ENCODE data around the gene CACNA1B.

- TF ChIP-seq, protein P1, sequence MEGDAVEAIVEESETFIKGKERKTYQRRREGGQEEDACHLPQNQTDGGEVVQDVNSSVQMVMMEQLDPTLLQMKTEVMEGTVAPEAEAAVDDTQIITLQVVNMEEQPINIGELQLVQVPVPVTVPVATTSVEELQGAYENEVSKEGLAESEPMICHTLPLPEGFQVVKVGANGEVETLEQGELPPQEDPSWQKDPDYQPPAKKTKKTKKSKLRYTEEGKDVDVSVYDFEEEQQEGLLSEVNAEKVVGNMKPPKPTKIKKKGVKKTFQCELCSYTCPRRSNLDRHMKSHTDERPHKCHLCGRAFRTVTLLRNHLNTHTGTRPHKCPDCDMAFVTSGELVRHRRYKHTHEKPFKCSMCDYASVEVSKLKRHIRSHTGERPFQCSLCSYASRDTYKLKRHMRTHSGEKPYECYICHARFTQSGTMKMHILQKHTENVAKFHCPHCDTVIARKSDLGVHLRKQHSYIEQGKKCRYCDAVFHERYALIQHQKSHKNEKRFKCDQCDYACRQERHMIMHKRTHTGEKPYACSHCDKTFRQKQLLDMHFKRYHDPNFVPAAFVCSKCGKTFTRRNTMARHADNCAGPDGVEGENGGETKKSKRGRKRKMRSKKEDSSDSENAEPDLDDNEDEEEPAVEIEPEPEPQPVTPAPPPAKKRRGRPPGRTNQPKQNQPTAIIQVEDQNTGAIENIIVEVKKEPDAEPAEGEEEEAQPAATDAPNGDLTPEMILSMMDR (IDR thresholded peaks at IDR 0.05) = no peak
- TF ChIP-seq POLR2A (IDR thresholded peaks at IDR 0.05) = no peak
These were observed 69.4 kb downstream of the CACNA1B start for GRCh38 chr9:137946993-137947392.
